H1 (cell line): ENCODE data around the gene SYPL1. TPM values are rescaled to one million over a fixed set of nuclear protein-coding genes. Genes with fewer than 3 reads are reported as not detected.

Experiments used
- CTCF ChIA-PET: fragments of 300-600 bp; sonication (Branson Sonifier 250); formaldehyde crosslinking; loops from one replicate; lab custom pipeline; 2021; ENCODE audit not compliant: partially characterized antibody; lab: Charles Lee
- POLR2A ChIA-PET: fragments of 300-600 bp; sonication (Branson Sonifier 250); formaldehyde crosslinking; loops from one replicate; lab custom pipeline; 2021; ENCODE audit warnings: inconsistent platforms; ENCODE audit not compliant: partially characterized antibody; lab: Charles Lee
- DNase-seq, 2 experiments: peaks; one replicate each; pipeline versions ENCODE4 v3.0.0 to v3.0.0-alpha.2; 2010 to 2022; ENCODE audit warnings: low spot score in 2 of 2, low read depth in 1 of 2, mixed read lengths in 1 of 2
- FAIRE-seq: peaks from 2 replicates; lab custom pipeline; 2011; peaks lifted over from hg19 to GRCh38; lab: Jason Lieb, UNC
- H2AFZ ChIP-seq: 2 replicates; pipeline ENCODE4 v1.8.1; 2012; ENCODE audit warnings: low read length, inconsistent platforms
- H2AK5ac ChIP-seq: 2 replicates; pipeline ENCODE4 v1.6.1; 2013; ENCODE audit warnings: low read depth, low read length
- H2BK120ac ChIP-seq: replicated peaks from 2 replicates; pipeline ENCODE3; 2013; ENCODE audit warnings: low read depth, low read length, inconsistent platforms
- H2BK12ac ChIP-seq: 2 replicates; pipeline ENCODE4 v1.6.1; 2013; ENCODE audit warnings: low read depth, low read length
- H2BK15ac ChIP-seq: 2 replicates; pipeline ENCODE4 v1.6.1; 2013; ENCODE audit warnings: low read length
- H2BK20ac ChIP-seq: 2 replicates; pipeline ENCODE4 v1.6.1; 2013; ENCODE audit warnings: low read length
- H2BK5ac ChIP-seq: 2 replicates; pipeline ENCODE4 v1.6.1; 2013; ENCODE audit warnings: low read depth, low read length
- H3K14ac ChIP-seq: 2 replicates; pipeline ENCODE4 v1.6.1; 2013; ENCODE audit warnings: inconsistent platforms; ENCODE audit not compliant: insufficient read length
- H3K18ac ChIP-seq: 2 replicates; pipeline ENCODE4 v1.6.1; 2013; ENCODE audit warnings: low read length; ENCODE audit errors: extremely low read depth
- H3K23ac ChIP-seq: 2 replicates; pipeline ENCODE4 v1.6.1; 2013; ENCODE audit warnings: inconsistent platforms; ENCODE audit not compliant: insufficient read length
- H3K23me2 ChIP-seq: 2 replicates; pipeline ENCODE4 v1.6.1; 2013; ENCODE audit warnings: low read depth, low read length
- H3K27ac ChIP-seq: 2 replicates; pipeline ENCODE4 v1.6.1; 2011; ENCODE audit warnings: low read depth, low read length, inconsistent platforms
- H3K27me3 ChIP-seq, 4 experiments: replicated peaks in 1 of 4; 1 replicate in 1 of 4; 2 replicates in 3 of 4; pipeline versions ENCODE4 v1.6.1 to v1.8.1; 2011 to 2013; ENCODE audit warnings: low read length in 3 of 4, mild to moderate bottlenecking in 3 of 4, inconsistent platforms in 2 of 4, mixed read lengths in 2 of 4, moderate library complexity in 1 of 4; ENCODE audit not compliant: control insufficient read depth in 3 of 4, insufficient read depth in 3 of 4; ENCODE audit errors: extremely low read depth in 1 of 4
- H3K36me3 ChIP-seq, 4 experiments: 2 replicates each; pipeline versions ENCODE4 v1.6.1 to v1.8.1; 2011 to 2013; ENCODE audit warnings: mild to moderate bottlenecking in 4 of 4, low read length in 3 of 4, moderate library complexity in 2 of 4, control low read depth in 1 of 4, inconsistent platforms in 1 of 4; ENCODE audit not compliant: insufficient read depth in 4 of 4, control insufficient read depth in 2 of 4
- H3K4ac ChIP-seq: replicated peaks from 2 replicates; pipeline ENCODE3; 2013; ENCODE audit warnings: low read length, low read depth, mixed read lengths, inconsistent platforms; ENCODE audit not compliant: insufficient read length
- H3K4me1 ChIP-seq, 4 experiments: replicated peaks in 1 of 4; 1 replicate in 1 of 4; 2 replicates in 3 of 4; pipeline versions ENCODE4 v1.6.1 to v1.8.1; 2011 to 2013; ENCODE audit warnings: low read length in 3 of 4, inconsistent platforms in 2 of 4, mixed read lengths in 1 of 4; ENCODE audit not compliant: insufficient read depth in 4 of 4, control insufficient read depth in 3 of 4
- H3K4me2 ChIP-seq, 2 experiments: 2 replicates each; pipeline versions ENCODE4 v1.6.1 to v1.8.1; 2011 to 2013; ENCODE audit warnings: low read depth in 2 of 2, low read length in 2 of 2, control low read depth in 1 of 2, inconsistent platforms in 1 of 2, mild to moderate bottlenecking in 1 of 2; ENCODE audit not compliant: insufficient read depth in 1 of 2
- H3K4me3 ChIP-seq, 4 experiments: fragments of 200-600, 300-600 bp in 1 of 4; sonication (generic), shearing (Covaris generic), sonication (Bioruptor Twin) in 1 of 4; 2 replicates each; pipeline versions ENCODE4 v1.5.1 to v1.8.1; 2011 to 2016; ENCODE audit warnings: low read length in 4 of 4, low read depth in 3 of 4, control low read depth in 2 of 4, inconsistent platforms in 2 of 4, mild to moderate bottlenecking in 2 of 4, mixed read lengths in 1 of 4, moderate library complexity in 1 of 4; ENCODE audit not compliant: insufficient read depth in 2 of 4; ENCODE audit errors: extremely low read depth in 1 of 4
- H3K56ac ChIP-seq: replicated peaks from 2 replicates; pipeline ENCODE3; 2013; ENCODE audit warnings: low read depth, mild to moderate bottlenecking, mixed read lengths, low read length, inconsistent platforms; ENCODE audit not compliant: insufficient read length
- H3K79me1 ChIP-seq: 2 replicates; pipeline ENCODE4 v1.6.1; 2013; ENCODE audit warnings: low read depth, low read length, control low read depth
- H3K79me2 ChIP-seq, 2 experiments: 2 replicates each; pipeline versions ENCODE4 v1.6.1 to v1.8.1; 2012 to 2013; ENCODE audit warnings: low read length in 2 of 2, mild to moderate bottlenecking in 2 of 2, inconsistent platforms in 1 of 2; ENCODE audit not compliant: insufficient read depth in 2 of 2, control insufficient read depth in 1 of 2
- H3K9ac ChIP-seq, 4 experiments: replicated peaks in 1 of 4; 1 replicate in 1 of 4; 2 replicates in 3 of 4; pipeline versions ENCODE4 v1.6.1 to v1.8.1; 2011 to 2013; ENCODE audit warnings: low read depth in 3 of 4, low read length in 3 of 4, control low read depth in 2 of 4, mild to moderate bottlenecking in 2 of 4, moderate library complexity in 2 of 4, inconsistent platforms in 1 of 4; ENCODE audit errors: extremely low read depth in 1 of 4
- H3K9me3 ChIP-seq, 2 experiments: 2 replicates each; pipeline versions ENCODE4 v1.6.1 to v1.8.1; 2012 to 2013; ENCODE audit warnings: mild to moderate bottlenecking in 2 of 2, moderate library complexity in 2 of 2, control low read depth in 1 of 2, inconsistent platforms in 1 of 2, low read depth in 1 of 2, low read length in 1 of 2, mixed read lengths in 1 of 2; ENCODE audit not compliant: insufficient read depth in 2 of 2
- H4K20me1 ChIP-seq, 2 experiments: replicated peaks in 1 of 2; 2 replicates each; pipeline versions ENCODE3 to v1.8.1; 2011 to 2013; ENCODE audit warnings: inconsistent platforms in 2 of 2, low read length in 2 of 2, mild to moderate bottlenecking in 1 of 2; ENCODE audit not compliant: insufficient read depth in 2 of 2, control insufficient read depth in 1 of 2
- H4K5ac ChIP-seq: 2 replicates; pipeline ENCODE4 v1.6.1; 2013; ENCODE audit warnings: low read length, low read depth, mixed read lengths, inconsistent platforms; ENCODE audit not compliant: insufficient read length
- H4K8ac ChIP-seq: 2 replicates; pipeline ENCODE4 v1.8.0; 2013; ENCODE audit warnings: mild to moderate bottlenecking, moderate library complexity, low read length, inconsistent platforms; ENCODE audit not compliant: insufficient read depth; ENCODE audit errors: extremely low read depth
- H4K91ac ChIP-seq: replicated peaks from 2 replicates; pipeline ENCODE3; 2013; ENCODE audit warnings: low read length, mixed read lengths, inconsistent platforms; ENCODE audit not compliant: insufficient read length
- CTCF ChIP-seq, 3 experiments: IDR thresholded peaks; 1 replicate in 2 of 3; 2 replicates in 1 of 3; pipeline versions ENCODE4 v1.5.1 to v1.6.1; 2011; ENCODE audit warnings: low read length in 3 of 3, mild to moderate bottlenecking in 3 of 3, inconsistent platforms in 2 of 3, low read depth in 1 of 3, moderate library complexity in 1 of 3; ENCODE audit not compliant: insufficient read depth in 1 of 3; ENCODE audit errors: control extremely low read depth in 1 of 3
- RAD21 ChIP-seq, 2 experiments: IDR thresholded peaks in 1 of 2; conservative IDR thresholded peaks in 1 of 2; 2 replicates each; pipeline ENCODE4 v1.6.1; 2011; ENCODE audit warnings: low read depth in 2 of 2, low read length in 2 of 2, improper control_type of control experiment in 1 of 2, inconsistent platforms in 1 of 2, mild to moderate bottlenecking in 1 of 2, moderate library complexity in 1 of 2
- WGBS, 2 experiments: shearing (Covaris generic) in 1 of 2; methylation state at CpG; one replicate each; pipeline versions ENCODE4 v1.1.6 to v1.1.7; 2013 to 2015; ENCODE audit warnings: low lambda C conversion rate in 2 of 2, mixed read lengths in 2 of 2, inconsistent platforms in 1 of 2, low coverage in 1 of 2, missing lambda C conversion rate in 1 of 2; ENCODE audit not compliant: insufficient replicate concordance in 2 of 2, insufficient coverage in 1 of 2, insufficient read length in 1 of 2; ENCODE audit errors: extremely low coverage in 1 of 2, missing lambda C conversion rate in 1 of 2; 5-methylcytosine and 5-hydroxymethylcytosine counted together
- polyA plus RNA-seq, 7 experiments: library from polyadenylated mRNA; depleted of rRNA in 3 of 7; stranded (reverse) in 5 of 7; unstranded in 2 of 7; fragments of >200 nt in 5 of 7; fragments of 200-250 nt in 2 of 7; gene quantifications; 1 replicate in 5 of 7; 2 replicates in 1 of 7; 4 replicates in 1 of 7; pipeline versions ENCODE4 v1.2.1 to v1.2.3, GENCODE V29; 2011 to 2013; ENCODE audit warnings: missing spikeins in 2 of 7, mixed read lengths in 2 of 7
- total RNA-seq: library from RNA; stranded (reverse); fragmentation: NEBNext Ultra II Directional; extraction: Animal tissue kit (Norgen Biotek cat#: 25700); gene quantifications from 2 replicates; pipeline ENCODE4 v1.2.1, GENCODE V29; 2021

Gene SYPL1
- total and polyA plus RNA-seq, 2 of the 8 experiments (the other 6 are each of a cell fraction or from before 2014, with no cell fraction given) = 44.9 to 57.7 TPM

GRCh38 chr7:106143711-106144337 lies 31.7 kb upstream of the SYPL1 start:
- Histone ChIP-seq H4K8ac (no peak overlapping the region), H3K79me1 (no peaks in the 10 kb centered on the region), H2BK12ac (no peak overlapping the region), H4K91ac (no peak overlapping the region), H2BK20ac (no peak overlapping the region), H2BK15ac (no peak overlapping the region), H3K56ac (no peak overlapping the region), H2AK5ac (no peak overlapping the region), H4K5ac (no peak overlapping the region), H3K9ac (no peak overlapping the region), H3K27ac (no peak overlapping the region), H3K79me2 (no peaks in the 10 kb centered on the region), H3K23ac (no peak overlapping the region), H3K4me1 (peaks cover 0 to 4% (median 1%) of the 10 kb centered on the region in 4 experiments; a peak in 2 of 7 replicates), H3K23me2 (no peaks in the 10 kb centered on the region), H3K18ac (no peak overlapping the region), H3K4me3 (no peak overlapping the region), H2BK5ac (no peak overlapping the region), H3K9me3 (no peaks in the 10 kb centered on the region), H3K27me3 (no peaks in the 10 kb centered on the region), H3K4me2 (no peak overlapping the region), H2BK120ac (no peak overlapping the region), H3K14ac (no peak overlapping the region), H3K4ac (no peak overlapping the region), H3K36me3 (no peaks in the 10 kb centered on the region), H2AFZ (no peak overlapping the region), H4K20me1 (no peaks in the 10 kb centered on the region)
- POLR2A ChIA-PET = interaction anchor here (0.7 kb wide), 1 partner anchor 18 kb away, joined by 3 read pairs; no protein-coding TSS in a partner anchor
- WGBS, 2 experiments = 85% methylated on average over 10 of the region's 10 CpGs; no CpG with 5 or more reads in 1 of the 2 experiments
- CTCF ChIA-PET = interaction anchor here (0.8 to 2.3 kb wide), 5 partner anchors 10 to 552 kb away, joined by 3 to 12 read pairs (median 5); no protein-coding TSS in a partner anchor
- peak in 1 of 3 experiments; percentile 21; a peak in 1 of 4 replicates for TF ChIP-seq CTCF (IDR thresholded peaks at IDR 0.05; ENCODE audit: control extremely low read depth in 1 of 3, insufficient read depth in 1 of 3, low read depth in 1 of 3, low read length in 3 of 3)
- no peak for TF ChIP-seq RAD21 (IDR thresholded peaks at IDR 0.05 in 1 of 2, conservative IDR thresholded peaks at IDR 0.05 in 1 of 2; ENCODE audit: low read depth in 2 of 2, low read length in 2 of 2)
- FAIRE-seq = no peak
- no peak for DNase-seq
